ENCODE measurements around the gene YKT6. TPM values are rescaled to one million over a fixed set of nuclear protein-coding genes. Genes with fewer than 3 reads are reported as not detected.
"Not testable (repeated sequence)": the region's sequence is repeated elsewhere in the genome, so short reads cannot be mapped to it uniquely, and the experiment has no call there.

YKT6 gene
- total and polyA plus RNA-seq, 5 experiments from 2014 or later = 31.6 to 66.7 (median 37.0) TPM

DNA sequence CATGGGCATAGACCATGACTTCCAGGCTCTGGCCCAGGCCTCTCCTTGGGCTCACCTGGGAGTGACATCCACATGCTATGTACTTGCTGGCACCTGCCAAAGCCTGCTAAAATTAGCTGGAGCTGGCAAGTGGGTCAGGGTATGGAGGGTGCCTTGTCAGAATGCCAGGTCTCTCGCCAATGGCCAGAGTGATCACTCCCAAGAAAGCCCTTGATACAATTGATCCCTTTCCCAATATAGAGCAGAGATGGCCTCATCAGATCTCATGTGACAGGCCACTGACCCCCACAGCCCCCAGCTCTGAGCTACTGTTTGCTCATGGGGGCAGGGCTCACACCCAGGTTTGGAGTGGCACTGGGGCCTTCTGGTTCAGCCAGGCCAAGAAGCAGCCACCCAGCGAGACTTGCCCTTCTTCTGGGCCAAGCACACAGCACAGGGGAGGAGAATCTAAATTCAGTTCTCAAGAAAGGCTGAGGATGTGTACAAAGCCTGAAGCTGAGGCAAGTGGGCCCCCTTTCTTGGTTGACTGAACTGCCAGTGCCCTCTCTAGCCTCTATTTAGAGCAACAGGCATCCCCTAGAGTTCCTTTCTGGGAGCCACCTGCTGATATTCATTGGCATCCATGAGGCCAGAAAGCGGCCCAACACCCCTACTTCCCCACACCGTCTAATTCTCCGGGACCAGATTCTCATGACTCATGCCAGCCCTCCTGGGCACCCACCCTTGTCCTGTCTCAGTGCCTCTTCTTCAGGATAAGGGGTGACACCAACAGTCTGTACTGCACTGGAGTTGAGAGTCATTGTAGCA, 40.8 kb upstream of the YKT6 start:
- H3K36me3 Mint-ChIP-seq = peaks cover 0 to 5% (median 0%) of the 10 kb centered on the region in 3 donors
- POLR2A ChIA-PET = no interaction called here

DNA sequence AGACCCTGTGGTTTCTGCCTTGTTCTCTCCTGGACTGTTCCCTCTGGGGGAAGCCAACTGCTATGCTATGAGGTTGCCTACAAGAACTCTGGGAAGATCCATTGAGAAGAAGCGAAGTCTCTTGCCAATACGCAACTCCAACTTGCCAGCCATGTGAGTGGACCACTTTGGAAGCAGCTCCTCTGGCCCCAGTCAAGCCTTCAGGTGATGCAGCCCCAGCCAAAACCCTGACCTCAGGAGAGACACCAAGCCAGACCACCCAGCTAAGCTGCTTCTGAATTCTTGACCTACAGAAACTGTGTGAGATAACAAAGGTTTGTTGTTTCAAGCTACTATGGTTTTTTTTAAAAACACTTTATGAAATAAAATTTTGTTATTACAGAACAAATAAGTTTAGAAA, 39.4 kb upstream of the YKT6 start:
- H3K9me3 Mint-ChIP-seq = peaks cover 0 to 8% (median 0%) of the 10 kb centered on the region in 9 donors
- no peaks in the 10 kb centered on the region for H3K4me1 Mint-ChIP-seq
- H3K4me3 Mint-ChIP-seq = no peak overlapping the region
- POLR2A ChIA-PET = no interaction called here
- H3K36me3 Mint-ChIP-seq = peaks cover 0 to 5% (median 0%) of the 10 kb centered on the region in 3 donors
- DNase-seq (peak in 1 of 10 donors; percentile 18), ATAC-seq (no peak)
- no peak overlapping the region for H3K27ac Mint-ChIP-seq
- H3K27me3 Mint-ChIP-seq = peaks cover 0 to 4% (median 0%) of the 10 kb centered on the region in 5 donors

More for the DNA sequence above, 40.8 kb upstream of the YKT6 start:
- Mint-ChIP-seq H3K4me1 (no peaks in the 10 kb centered on the region), H3K9me3 (peaks cover 0 to 8% (median 0%) of the 10 kb centered on the region in 9 donors), H3K27me3 (peaks cover 0 to 4% (median 0%) of the 10 kb centered on the region in 5 donors), H3K27ac (no peak overlapping the region), H3K4me3 (no peak overlapping the region)
- ATAC-seq = no peak
- peak in 1 of 10 donors; percentile 27 for DNase-seq

DNA sequence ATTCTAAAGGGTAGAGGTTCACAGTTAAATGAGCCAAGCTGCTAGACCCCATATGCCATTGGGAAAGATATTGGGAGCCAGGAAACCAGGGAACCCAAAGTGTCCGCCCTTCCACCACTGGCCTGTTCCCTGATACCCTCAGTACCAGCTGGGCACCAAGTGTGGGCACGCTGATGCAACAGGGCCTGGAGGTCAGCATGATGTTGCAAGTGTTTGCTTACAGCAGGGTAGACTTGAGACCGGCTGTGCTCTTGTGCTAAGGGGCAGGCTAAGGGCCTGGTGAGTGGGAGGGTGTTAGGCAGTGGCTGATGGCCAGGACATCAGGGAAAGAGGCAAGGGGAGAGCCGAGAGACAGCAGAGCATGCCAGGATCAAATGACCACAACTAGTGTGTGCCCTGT, 38.6 kb upstream of the YKT6 start:
- Mint-ChIP-seq H3K4me1 (peaks cover 0 to 2% (median 0%) of the 10 kb centered on the region in 4 donors), H3K27me3 (peaks cover 0 to 4% (median 0%) of the 10 kb centered on the region in 5 donors), H3K4me3 (no peak overlapping the region), H3K9me3 (peaks cover 0 to 8% (median 0%) of the 10 kb centered on the region in 9 donors), H3K27ac (peak overlapping the region in 1 of 10 donors; percentile 48), H3K36me3 (peaks cover 0 to 5% (median 0%) of the 10 kb centered on the region in 3 donors)
- POLR2A ChIA-PET = no interaction called here
- ATAC-seq (no peak), DNase-seq (peak in 1 of 10 donors; percentile 45)

DNA sequence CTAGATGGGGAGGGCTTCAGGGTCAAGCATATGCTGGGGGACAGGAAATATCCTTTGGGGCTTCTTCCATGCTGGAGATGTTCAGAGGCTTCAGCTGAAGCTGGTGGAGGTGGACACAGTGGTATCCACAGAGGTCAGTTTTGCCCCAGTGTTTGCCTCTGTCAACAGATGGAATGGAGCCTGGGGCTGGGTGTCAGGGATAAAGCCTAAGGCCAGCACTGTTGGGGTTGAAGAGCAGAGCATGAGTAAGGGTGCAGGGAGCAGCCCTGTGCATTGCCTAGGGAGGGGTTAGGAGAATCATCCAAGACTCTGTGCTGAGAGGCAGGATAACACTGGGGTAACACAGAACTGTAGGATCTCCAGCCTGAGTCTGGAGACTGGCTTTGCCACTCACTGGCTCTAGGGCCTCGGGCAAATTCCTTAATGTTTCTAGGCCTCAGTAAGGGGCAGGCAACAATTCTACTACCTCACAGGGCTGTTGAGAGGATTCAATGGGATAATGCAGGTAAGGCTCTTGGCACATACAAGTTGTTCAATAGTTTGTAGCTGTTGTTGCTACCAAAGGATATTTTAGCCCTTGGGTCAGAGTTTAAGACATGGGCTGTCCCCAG, 37.9 kb upstream of the YKT6 start:
- Mint-ChIP-seq H3K27ac (no peak overlapping the region), H3K27me3 (peaks cover 0 to 4% (median 0%) of the 10 kb centered on the region in 5 donors), H3K9me3 (peaks cover 0 to 8% (median 0%) of the 10 kb centered on the region in 9 donors), H3K4me1 (peaks cover 0 to 5% (median 4%) of the 10 kb centered on the region in 4 donors), H3K4me3 (no peak overlapping the region), H3K36me3 (peaks cover 0 to 5% (median 0%) of the 10 kb centered on the region in 3 donors)
- DNase-seq (peak in 1 of 10 donors; percentile 23), ATAC-seq (no peak)
- POLR2A ChIA-PET = no interaction called here

DNA sequence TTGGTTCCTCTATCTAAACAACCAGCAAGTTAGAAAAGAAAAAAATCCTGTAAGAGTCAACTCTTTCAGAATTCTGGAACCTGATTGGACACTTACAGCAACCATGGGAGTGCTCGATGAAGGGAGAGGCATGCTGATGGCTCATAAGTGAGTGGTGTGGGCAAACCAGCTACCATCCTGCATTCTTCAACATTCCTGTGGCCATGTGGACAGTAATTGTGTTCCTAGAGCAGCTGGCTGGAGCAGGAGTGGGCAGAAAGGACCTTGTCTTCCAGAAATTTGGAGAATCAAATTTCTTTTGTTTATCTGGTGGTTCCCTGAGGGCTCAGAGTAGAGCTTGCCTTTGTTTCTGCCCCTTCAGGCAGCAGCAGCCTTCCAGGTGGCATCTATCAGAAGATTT, 37.2 kb upstream of the YKT6 start:
- Mint-ChIP-seq H3K4me1 (peaks cover 0 to 6% (median 5%) of the 10 kb centered on the region in 4 donors), H3K27ac (no peak overlapping the region), H3K4me3 (no peak overlapping the region), H3K36me3 (peaks cover 0 to 5% (median 0%) of the 10 kb centered on the region in 3 donors), H3K9me3 (peaks cover 0 to 8% (median 0%) of the 10 kb centered on the region in 9 donors), H3K27me3 (peaks cover 0 to 4% (median 0%) of the 10 kb centered on the region in 5 donors)
- POLR2A ChIA-PET = no interaction called here
- ATAC-seq (no peak), DNase-seq (peak in 1 of 10 donors; percentile 11)

DNA sequence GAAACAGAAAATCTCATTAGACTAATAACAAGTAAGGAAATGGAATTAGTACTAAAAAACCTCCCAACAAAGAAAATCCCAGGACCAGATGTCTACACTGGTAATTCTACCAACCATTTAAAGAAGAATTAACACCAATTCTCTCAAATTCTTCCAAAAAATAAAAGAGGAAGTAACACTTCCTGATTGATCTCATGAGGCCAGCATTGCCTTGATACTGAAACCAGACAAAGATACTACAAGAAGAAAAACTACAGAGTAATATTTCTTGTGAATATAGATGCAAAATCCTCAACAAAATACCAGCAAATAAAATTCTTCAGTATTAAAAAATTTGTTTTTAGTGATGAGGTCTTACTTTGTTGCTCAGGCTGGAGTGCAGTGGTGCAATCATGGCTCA, 32.9 kb upstream of the YKT6 start:
- no peak overlapping the region for H3K4me3 Mint-ChIP-seq
- peaks cover 0 to 8% (median 0%) of the 10 kb centered on the region in 9 donors for H3K9me3 Mint-ChIP-seq
- DNase-seq = no peak

DNA sequence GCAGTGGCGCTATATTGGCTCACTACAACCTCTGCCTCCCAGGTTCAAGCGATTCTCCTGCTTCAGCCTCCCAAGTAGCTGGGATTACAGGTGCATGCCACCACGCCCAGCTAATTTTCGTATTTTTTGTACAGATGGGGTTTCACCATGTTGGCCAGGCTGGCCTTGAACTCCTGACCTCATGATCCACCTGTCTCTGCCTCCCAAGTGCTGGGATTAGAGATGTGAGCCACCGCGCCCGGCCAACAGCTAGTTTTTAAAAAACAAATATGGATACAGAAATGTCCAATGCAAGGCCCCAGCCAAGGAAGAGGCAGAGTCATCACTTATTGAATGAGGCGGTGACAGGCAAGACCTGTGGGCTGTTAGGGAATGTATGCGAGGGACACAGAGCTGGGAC, 28.9 kb upstream of the YKT6 start:
- POLR2A ChIA-PET = not testable (repeated sequence)

More for the DNA sequence above, 32.9 kb upstream of the YKT6 start:
- H3K27ac Mint-ChIP-seq = no peak overlapping the region
- peaks cover 0 to 5% (median 4%) of the 10 kb centered on the region in 3 donors for H3K36me3 Mint-ChIP-seq
- POLR2A ChIA-PET = no interaction called here
- H3K27me3 Mint-ChIP-seq = peaks cover 0 to 3% (median 0%) of the 10 kb centered on the region in 5 donors
- no peak for ATAC-seq
- H3K4me1 Mint-ChIP-seq = peaks cover 0 to 9% (median 6%) of the 10 kb centered on the region in 4 donors

DNA sequence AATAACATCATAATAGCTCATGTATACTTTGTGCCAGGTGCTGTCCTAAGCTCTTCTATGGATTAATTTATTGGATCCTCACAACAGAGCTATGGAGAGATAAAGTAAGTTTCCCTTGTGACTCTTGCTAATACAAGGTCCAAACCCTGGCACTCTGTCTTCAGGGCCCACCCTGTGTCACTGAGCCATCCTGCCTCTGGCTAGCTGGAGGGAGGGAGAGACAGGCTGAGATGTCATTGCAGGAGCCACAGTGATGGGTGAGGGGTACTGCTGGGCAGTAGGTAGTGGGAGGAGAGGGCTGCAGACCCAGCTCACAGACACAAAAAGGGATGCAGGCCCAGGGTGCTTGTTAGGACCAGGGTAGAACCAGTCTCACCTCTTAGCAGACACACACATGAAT, 28.4 kb upstream of the YKT6 start:
- Mint-ChIP-seq H3K9me3 (peaks cover 0 to 12% (median 0%) of the 10 kb centered on the region in 9 donors), H3K4me1 (peaks cover 0 to 9% (median 6%) of the 10 kb centered on the region in 4 donors), H3K27me3 (peaks cover 0 to 11% (median 5%) of the 10 kb centered on the region in 5 donors), H3K4me3 (no peak overlapping the region), H3K27ac (no peak overlapping the region), H3K36me3 (peaks cover 0 to 4% (median 0%) of the 10 kb centered on the region in 3 donors)
- ATAC-seq (no peak), DNase-seq (no peak)
- POLR2A ChIA-PET = no interaction called here

More for the DNA sequence above, 28.9 kb upstream of the YKT6 start:
- not testable (repeated sequence) for H3K27ac Mint-ChIP-seq, DNase-seq, H3K27me3 Mint-ChIP-seq, H3K4me3 Mint-ChIP-seq, H3K36me3 Mint-ChIP-seq, ATAC-seq, H3K4me1 Mint-ChIP-seq
- H3K9me3 Mint-ChIP-seq = peaks cover 0 to 12% (median 0%) of the 10 kb centered on the region in 9 donors

DNA sequence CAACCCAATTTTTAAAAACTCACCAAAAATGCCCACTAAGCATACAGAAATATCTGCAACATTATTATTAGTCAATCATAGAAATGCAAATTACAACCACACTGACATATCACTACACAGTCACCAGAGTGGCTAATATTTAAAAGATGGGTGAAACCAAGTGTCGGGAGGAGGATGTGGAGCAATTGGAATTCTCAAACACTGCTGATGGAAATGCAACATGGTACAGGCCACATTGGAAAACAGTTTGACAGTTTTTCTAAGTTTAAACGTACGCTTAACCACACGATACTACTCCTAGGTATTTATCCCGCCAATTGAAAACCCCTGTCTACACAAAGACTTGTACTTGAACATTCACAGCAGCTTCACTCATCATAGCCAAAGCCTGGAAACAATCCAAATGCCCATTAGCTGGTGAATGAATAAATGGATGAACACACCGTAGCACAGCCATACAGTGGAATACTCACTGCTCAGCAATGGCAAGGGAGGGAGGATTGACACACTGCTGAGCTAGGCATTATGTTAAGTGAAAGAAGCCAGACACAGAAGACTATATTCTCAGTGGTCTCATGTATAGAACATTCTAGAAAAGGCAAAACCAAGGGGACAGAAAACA, 27.9 kb upstream of the YKT6 start:
- Mint-ChIP-seq H3K9me3 (peaks cover 0 to 12% (median 0%) of the 10 kb centered on the region in 9 donors), H3K36me3 (peaks cover 0 to 4% (median 0%) of the 10 kb centered on the region in 3 donors), H3K27ac (no peak overlapping the region), H3K4me1 (peaks cover 0 to 4% (median 2%) of the 10 kb centered on the region in 4 donors), H3K27me3 (peaks cover 0 to 11% (median 7%) of the 10 kb centered on the region in 5 donors), H3K4me3 (no peak overlapping the region)
- DNase-seq (no peak), ATAC-seq (no peak)
- POLR2A ChIA-PET = no interaction called here

DNA sequence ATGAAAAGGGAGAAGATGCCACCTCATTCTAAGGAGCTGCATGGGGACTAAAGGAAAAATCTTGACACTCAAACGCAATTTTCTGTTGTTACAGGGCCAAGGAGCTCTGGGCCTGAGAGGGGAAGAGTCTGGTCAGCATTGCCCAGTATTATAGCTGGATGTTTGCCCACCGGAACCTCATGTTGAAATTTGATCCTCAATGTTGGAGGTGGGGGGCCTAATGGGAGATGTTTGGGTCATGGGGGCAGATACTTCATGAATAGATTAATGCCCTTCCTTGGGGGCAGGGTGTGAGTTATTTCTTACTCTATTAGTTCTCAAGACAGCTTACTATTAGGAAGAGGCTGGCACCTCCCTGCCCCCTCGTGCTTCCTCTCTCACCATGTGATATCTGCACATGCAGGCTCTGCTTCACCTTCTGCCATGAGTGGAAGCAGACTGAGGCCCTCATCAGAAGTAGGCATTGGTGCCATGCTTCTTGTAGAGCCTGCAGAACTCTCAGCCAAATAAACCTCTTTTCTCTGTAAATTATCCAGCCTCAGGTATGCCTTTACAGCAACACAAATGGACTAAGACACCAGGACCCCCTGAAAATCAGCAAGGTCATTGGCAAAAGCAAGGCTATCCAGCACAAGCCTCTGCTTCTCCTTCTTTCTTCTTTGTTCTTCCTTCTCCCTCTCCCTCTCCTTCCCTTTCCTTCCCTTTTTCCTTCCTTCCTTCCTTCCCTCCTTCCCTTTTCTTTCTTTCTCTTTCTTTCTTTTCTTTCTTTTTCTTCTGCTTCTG, 26.7 kb upstream of the YKT6 start:
- Mint-ChIP-seq H3K9me3 (peaks cover 0 to 12% (median 0%) of the 10 kb centered on the region in 9 donors), H3K4me3 (no peak overlapping the region), H3K4me1 (no peaks in the 10 kb centered on the region), H3K27ac (peak overlapping the region in 2 of 10 donors; percentile 9 to 25), H3K27me3 (peaks cover 0 to 14% (median 9%) of the 10 kb centered on the region in 5 donors), H3K36me3 (peaks cover 0 to 4% (median 0%) of the 10 kb centered on the region in 3 donors)
- ATAC-seq (no peak), DNase-seq (no peak)
- POLR2A ChIA-PET = no interaction called here

DNA sequence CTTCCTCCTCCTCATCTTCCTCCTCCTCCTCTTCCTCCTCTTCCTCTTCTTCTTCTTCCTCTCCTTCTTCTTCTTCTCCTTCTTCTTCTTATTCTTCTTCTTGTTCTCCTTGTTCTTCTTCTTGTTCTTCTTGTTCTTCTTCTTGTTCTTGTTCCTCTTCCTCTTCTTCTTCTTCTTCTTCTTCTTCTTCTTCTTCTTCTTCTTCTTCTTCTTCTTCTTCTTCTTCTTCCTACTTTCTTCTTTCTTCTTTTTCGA, 26.2 kb upstream of the YKT6 start:
- H3K4me1 Mint-ChIP-seq, POLR2A ChIA-PET, H3K36me3 Mint-ChIP-seq, ATAC-seq, H3K27ac Mint-ChIP-seq, DNase-seq: not testable (repeated sequence)
- Mint-ChIP-seq H3K27me3 (peaks cover 0 to 17% (median 10%) of the 10 kb centered on the region in 5 donors), H3K9me3 (peaks cover 0 to 12% (median 0%) of the 10 kb centered on the region in 9 donors), H3K4me3 (peak overlapping the region in 1 of 10 donors; percentile 12)

DNA sequence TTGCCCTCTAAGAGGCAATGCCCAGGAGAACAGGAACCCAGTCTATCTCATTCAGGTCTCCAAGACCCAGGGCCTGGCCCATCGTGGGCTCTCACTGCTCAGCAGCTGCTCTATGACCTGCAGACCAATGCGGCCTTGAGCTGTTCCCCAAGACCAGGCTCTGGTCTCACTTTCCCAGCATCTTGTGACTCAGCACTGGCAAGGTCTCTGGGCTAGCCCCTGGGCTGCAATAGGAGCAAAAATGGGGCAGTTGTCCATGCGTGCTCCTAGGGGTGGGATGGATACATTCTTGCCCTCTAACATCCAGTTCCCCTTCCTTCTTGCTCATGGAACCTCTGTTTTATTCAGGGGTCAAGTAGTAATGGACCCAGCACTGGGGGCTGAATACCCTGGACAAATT, 25.0 kb upstream of the YKT6 start:
- Mint-ChIP-seq H3K27me3 (peaks cover 0 to 16% (median 10%) of the 10 kb centered on the region in 5 donors), H3K27ac (no peak overlapping the region), H3K36me3 (peaks cover 0 to 3% (median 0%) of the 10 kb centered on the region in 3 donors), H3K4me1 (no peaks in the 10 kb centered on the region), H3K4me3 (no peak overlapping the region), H3K9me3 (peaks cover 0 to 12% (median 0%) of the 10 kb centered on the region in 9 donors)
- DNase-seq (no peak), ATAC-seq (no peak)
- POLR2A ChIA-PET = no interaction called here
